CD4-positive, alpha-beta T cell treated with Interleukin-4 for 4 hours (primary cell): Measurements from ENCODE around the gene DDX51.
"Not testable (repeated sequence)": the region's sequence is repeated elsewhere in the genome, so short reads cannot be mapped to it uniquely, and the experiment has no call there.

ENCODE experiments used
- DNase-seq: peaks from one replicate; pipeline ENCODE4 v3.0.0-alpha.2; 2020

DDX51 gene

GRCh38 chr12:132152953-132153352 lies 8.8 kb upstream of the DDX51 start:
- no peak for DNase-seq

DNA sequence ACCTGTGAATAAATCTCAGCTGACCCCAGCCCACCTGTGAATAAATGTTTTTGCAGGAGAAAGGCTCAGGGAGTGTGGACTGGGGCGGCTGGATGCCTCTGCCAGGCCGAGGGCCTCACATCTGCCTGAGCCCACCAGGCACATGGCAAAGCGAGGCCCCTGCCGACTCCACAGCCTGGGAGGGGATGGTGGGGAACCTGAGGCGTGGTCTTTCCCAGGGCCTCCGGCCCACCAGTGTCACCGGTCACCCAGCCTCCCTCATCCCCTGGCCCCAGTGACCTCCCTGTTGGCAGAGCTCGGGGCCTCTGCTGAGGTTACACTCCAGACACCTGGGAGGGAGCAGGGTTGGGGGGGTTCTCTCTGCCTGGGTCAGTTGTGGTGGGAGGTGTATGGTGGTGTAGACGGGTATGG lies 8.3 kb upstream of the DDX51 start:
- DNase-seq, result no peak

- no peak for DNase-seq
Observed at GRCh38 chr12:132151766-132152410, 7.8 kb upstream of the DDX51 start.

GRCh38 chr12:132151145-132151765 lies 7.1 kb upstream of the DDX51 start:
- DNase-seq, result no peak

DNA sequence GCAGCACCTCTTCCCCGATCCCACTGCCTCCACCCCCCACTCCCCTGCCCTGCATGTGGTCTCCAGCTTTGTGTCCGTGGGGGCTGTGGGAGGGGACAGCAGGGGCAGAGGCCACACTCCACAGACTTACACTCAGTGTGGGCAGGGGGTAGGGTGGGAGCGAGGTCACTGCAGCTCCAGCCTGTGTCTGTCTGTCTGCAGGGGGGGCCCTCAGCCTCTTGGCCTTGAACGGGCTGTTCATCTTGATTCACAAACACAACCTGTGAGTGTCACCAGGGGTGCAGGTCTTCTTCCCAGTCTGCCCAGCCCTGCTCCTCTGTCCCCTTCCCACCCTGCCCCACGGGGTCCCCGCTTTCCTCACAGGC lies 6.6 kb upstream of the DDX51 start:
- DNase-seq, result no peak

GRCh38 chr12:132149526-132149925 lies 5.4 kb upstream of the DDX51 start:
- not testable (repeated sequence) for DNase-seq

- no peak for DNase-seq
Observed at GRCh38 chr12:132148368-132149045, 4.4 kb upstream of the DDX51 start.

GRCh38 chr12:132147423-132148367 lies 3.6 kb upstream of the DDX51 start:
- DNase-seq, result no peak

GRCh38 chr12:132146772-132147422 lies 2.8 kb upstream of the DDX51 start:
- DNase-seq, result no peak

GRCh38 chr12:132146098-132146497 lies 2.0 kb upstream of the DDX51 start:
- no peak for DNase-seq

GRCh38 chr12:132145334-132145733 lies 1.2 kb upstream of the DDX51 start:
- no peak for DNase-seq

- DNase-seq, result no peak
Observed at GRCh38 chr12:132144810-132145168, 670 bp upstream of the DDX51 start.

DNA sequence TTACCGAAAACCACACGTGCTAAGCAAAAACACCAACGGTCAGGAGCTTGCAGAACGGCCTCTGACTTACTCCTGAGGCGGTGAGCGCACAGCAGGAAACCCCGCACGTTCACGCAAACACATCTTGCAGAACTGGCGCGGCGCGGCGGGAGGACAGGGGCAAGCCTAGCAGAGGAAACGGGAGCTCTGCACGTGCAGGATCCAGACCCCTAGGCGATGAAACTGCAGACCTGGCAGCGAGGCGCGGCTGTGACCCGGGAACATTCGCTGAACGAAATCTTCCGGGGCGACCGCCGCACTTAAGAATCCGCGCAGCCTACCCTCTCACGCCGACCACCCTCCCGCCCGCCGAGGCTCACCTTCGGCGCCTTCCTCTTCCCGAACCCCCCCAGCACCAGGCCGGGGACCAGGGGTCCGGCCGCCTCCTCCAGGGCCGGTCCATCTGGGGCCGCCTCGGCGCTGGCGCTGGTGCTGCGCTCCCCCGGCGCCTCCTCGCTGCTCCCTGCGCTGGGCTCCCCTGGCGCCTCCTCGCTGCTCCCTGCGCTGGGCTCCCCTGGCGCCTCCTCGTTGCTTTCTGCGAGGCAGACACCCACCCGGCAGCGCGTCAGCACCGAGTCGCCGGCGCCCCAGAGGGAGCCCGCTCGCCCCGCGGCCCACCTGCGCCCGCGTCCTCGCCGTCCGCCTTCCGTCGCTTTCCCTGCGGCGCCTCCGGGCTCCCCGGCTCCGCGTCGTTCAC lies 615 bp downstream of the DDX51 start:
- no peak for DNase-seq

DNA sequence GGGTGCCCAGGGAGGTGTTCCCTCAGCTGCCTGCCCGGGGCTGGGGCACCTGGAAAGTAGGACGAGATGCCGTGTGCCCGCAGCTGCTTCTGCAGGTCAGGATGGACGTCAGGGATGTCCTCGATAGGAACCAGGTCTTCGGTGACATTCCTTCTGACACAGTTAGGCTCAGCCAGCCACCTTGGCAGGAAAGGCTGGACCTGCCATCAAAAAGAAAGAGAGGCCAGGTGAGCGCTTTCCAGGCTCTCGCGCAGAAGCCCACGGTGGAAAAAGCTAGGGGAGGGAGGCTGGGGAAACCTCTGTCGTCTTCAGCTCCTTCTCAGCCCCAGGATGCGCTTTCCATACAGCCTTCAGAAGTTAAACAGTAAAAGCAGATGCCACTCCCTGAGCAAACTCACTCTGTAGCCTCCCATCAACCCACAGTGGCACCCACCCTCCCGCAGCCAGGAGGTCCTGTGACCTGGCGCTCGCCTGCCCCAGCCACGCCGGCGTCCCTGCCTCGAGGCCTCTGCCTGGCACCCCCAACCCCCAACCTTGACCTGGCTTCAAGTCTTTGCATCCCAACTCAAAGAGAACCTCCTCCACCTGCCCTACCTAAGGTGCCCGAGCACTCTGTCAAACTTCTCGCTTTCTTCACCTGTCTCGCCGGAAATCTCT lies 1.3 kb downstream of the DDX51 start:
- DNase-seq, result no peak

GRCh38 chr12:132141976-132142678 lies 2.0 kb downstream of the DDX51 start:
- DNase-seq, result no peak

DNA sequence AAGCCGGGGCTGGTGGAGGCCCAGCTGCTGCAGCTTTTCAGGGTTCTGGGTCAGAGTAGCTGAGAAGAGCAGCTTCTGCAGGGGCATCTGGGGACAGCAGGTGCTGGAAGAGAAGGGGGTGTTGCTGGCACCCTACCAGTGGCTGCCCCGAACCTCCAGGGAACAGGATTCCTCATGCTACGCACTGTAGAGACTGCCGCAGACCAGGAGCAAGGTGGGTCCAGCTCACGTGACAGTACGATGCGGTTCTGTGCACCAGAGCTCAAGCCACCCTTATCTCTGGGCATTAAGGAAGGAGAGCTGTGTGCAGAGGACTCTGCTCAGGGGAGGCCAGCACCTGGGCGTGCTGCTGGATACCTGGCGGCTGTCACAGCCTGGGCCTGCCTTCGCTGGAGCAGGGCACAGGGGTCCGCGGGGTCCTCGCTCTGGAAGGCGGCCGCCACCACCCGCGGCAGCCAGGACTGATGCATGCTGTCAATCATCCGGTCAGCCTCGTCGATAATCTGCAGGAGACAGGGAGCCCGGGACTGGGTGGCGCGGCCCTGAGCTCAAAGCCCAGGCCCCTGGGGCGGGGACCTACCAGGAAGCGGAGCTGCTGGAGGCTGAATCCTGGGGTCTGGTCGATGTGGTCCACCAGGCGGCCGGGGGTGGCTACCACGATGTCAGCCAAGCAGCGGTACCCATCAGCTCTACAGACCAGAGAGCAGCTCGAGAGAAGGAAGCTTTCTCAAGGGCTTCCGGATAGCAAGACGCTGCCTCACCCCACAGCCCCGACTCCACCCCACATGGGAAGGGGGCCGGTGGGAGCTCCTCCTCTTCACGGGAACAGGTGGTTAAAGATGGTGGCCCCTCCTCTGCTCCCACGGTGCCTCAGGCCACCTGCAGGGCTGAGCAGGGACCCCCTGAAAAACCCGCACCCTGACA lies 2.9 kb downstream of the DDX51 start:
- DNase-seq, result no peak

DNA sequence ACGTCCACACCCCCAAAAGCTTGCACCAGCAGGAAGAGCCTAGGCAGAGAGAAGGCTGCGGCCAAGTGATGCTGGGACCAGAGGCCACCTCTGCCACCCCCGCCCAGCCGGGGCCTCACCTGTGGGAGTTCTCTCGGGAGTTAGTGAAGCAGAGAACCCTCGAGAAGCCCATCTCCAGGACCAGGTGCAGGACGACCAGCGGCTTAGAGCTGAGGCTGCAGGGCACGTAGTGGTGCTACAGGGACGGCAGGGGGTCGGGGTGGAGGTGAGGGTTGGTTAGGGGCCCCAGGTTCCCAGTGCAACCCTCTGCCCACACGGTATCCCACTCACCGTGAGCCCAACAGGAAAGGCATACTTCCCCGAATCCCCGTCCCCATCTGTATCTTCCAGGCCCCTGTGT lies 3.6 kb downstream of the DDX51 start:
- no peak for DNase-seq

GRCh38 chr12:132139912-132140311 lies 4.2 kb downstream of the DDX51 start:
- DNase-seq, result no peak

GRCh38 chr12:132138941-132139871 lies 4.9 kb downstream of the DDX51 start:
- DNase-seq, result no peak
